K562 (cell line): Measurements from ENCODE around the gene ABCA1. TPM values are rescaled to one million over a fixed set of nuclear protein-coding genes. Genes with fewer than 3 reads are reported as not detected.

Experiments
- FIP1L1 ChIP-seq: fragments of 200-400 bp; formaldehyde crosslinking; IDR thresholded peaks from 2 replicates; pipeline ENCODE4 v1.6.1; 2018; ENCODE audit warnings: mild to moderate bottlenecking, low read depth, low read length; ENCODE audit not compliant: poor library complexity, severe bottlenecking
- GTF2E2 ChIP-seq: fragments of 200-800 bp; sonication (Bioruptor generic); IDR thresholded peaks from 2 replicates; pipeline ENCODE4 v1.6.1; 2016; ENCODE audit warnings: missing genetic modification characterization, missing compliant biosample characterization
- IRF1 ChIP-seq: sonication (generic); formaldehyde crosslinking; IDR thresholded peaks from 2 replicates; pipeline ENCODE4 v1.8.0; 2022; ENCODE audit warnings: missing genetic modification reagents, mild to moderate bottlenecking, borderline replicate concordance
- LARP7 ChIP-seq: fragments of 450-650 bp; IDR thresholded peaks from 2 replicates; pipeline ENCODE4 v1.6.1; 2016
- MITF ChIP-seq: IDR thresholded peaks from 2 replicates; pipeline ENCODE4 v1.6.1; 2014; ENCODE audit warnings: antibody characterized with exemption
- POLR2AphosphoS5 ChIP-seq: IDR thresholded peaks from 2 replicates; pipeline ENCODE4 v1.6.1; 2011; ENCODE audit warnings: mild to moderate bottlenecking, low read depth, low read length, moderate library complexity; ENCODE audit not compliant: control insufficient read depth, insufficient read depth
- ZNF347 ChIP-seq: fragments of 450-650 bp; formaldehyde crosslinking; IDR thresholded peaks from 2 replicates; pipeline ENCODE4 v1.4.0; 2020; ENCODE audit warnings: low read depth, mild to moderate bottlenecking, moderate library complexity
- ZNF449 ChIP-seq: fragments of 250-450 bp; sonication (Bioruptor Pico); IDR thresholded peaks from 2 replicates; pipeline ENCODE4 v1.8.0; 2022; ENCODE audit warnings: moderate library complexity, mild to moderate bottlenecking, inconsistent platforms
- polyA plus RNA-seq, 8 experiments: library from polyadenylated mRNA; depleted of rRNA in 4 of 8; stranded (reverse) in 5 of 8; unstranded in 3 of 8; fragments of >200 nt; fragmentation: Nextera tagmentation in 2 of 8; fragmentation: Illumina TruSeq in 1 of 8; extraction: Ambion mirVana in 2 of 8; extraction: Trizol in 1 of 8; gene quantifications; 2 replicates each; pipeline versions ENCODE4 v1.2.1 to v1.2.3, GENCODE V29; 2011 to 2014; ENCODE audit warnings: inconsistent platforms in 1 of 8, missing spikeins in 1 of 8
- total RNA-seq, 7 experiments: library from RNA; depleted of rRNA in 6 of 7; stranded (reverse); fragments of >200 nt in 6 of 7; fragmentation: Illumina TruSeq in 2 of 7; extraction: Trizol in 2 of 7; gene quantifications; 2 replicates each; pipeline versions ENCODE4 v1.2.1 to v1.2.3, GENCODE V29; 2011 to 2021; ENCODE audit warnings: low replicate concordance in 1 of 7

The ABCA1 gene
- total and polyA plus RNA-seq, 9 of the 15 experiments (the other 6 are each of a cell fraction or from before 2014, with no cell fraction given): under 0.01 to 0.18 (median 0.02) TPM; not detected in 5

- TF ChIP-seq FIP1L1 (no peak), LARP7 (no peak), GTF2E2 (tag) (no peak), MITF (no peak), IRF1 (CRISPR knock-in tag) (no peak), ZNF449 (CRISPR knock-in tag) (no peak), ZNF347 (CRISPR knock-in tag) (no peak), POLR2AphosphoS5 (no peak)
These were observed 117.3 kb downstream of the ABCA1 start (continued) for GRCh38 chr9:104810421-104811339.
